ENCODE results near the gene IFT81. TPM values are rescaled to one million over a fixed set of nuclear protein-coding genes. Genes with fewer than 3 reads are reported as not detected.

IFT81 gene
- total and polyA plus RNA-seq, 7 experiments from 2014 or later: 0.66 to 1.3 (median 1.0) TPM

DNA sequence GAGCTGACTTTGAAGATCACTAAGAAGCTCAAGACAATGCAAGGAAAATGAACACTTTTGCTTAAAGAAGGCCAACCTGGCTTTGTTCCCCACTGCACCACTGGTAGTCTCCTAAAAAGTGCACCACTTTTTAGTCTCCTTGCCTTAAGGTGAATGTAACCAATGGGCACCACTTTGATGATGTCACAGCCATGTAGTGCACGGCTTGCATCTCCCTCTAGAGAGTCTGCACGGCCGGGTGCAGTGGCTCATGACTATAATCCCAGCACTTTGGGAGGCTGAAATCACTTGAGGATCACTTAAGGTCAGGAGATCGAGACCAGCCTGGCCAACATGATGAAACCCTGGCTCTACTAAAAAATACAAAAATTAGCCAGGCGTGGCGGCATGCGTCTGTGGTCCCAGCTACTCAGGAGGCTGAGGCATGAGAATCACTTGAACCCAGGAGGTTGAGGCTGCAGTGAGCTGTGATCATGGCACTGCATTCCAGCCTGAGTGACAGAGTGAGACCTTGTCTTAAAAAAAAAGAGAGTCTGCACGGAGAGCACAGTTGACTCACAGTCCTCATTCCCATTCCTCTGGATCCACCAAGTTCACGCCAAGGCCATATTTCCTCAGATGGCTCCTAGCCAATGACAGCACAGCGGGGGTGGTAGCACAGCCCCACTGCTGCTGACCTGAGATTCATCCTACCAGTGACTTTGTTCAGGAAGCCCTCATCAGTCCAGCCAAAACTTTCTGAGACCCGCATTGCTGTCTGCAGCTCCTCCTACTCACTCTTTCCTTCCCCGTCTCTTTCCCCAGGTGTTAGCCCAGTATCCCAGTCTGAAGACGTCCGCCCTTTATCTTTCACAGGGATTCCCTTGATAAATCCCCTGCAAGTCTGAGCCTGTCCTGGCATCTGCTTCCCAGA is 16.5 kb upstream of the IFT81 start:
- Histone ChIP-seq H3K27me3 (ENCODE audit: control insufficient read depth in 2 of 2, insufficient read depth in 2 of 2, low read length in 2 of 2) (no peaks in the 10 kb centered on the region), H3K4me1 (ENCODE audit: control insufficient read depth in 2 of 2, insufficient read depth in 2 of 2, low read length in 2 of 2) (no peaks in the 10 kb centered on the region), H3K27ac (ENCODE audit: low read depth, low read length) (no peak overlapping the region), H3K36me3 (ENCODE audit: control insufficient read depth in 2 of 3, insufficient read depth in 3 of 3, low read length in 3 of 3) (no peaks in the 10 kb centered on the region), H3K4me3 (ENCODE audit: low read length) (no peak overlapping the region), H3K9me3 (ENCODE audit: control insufficient read depth in 2 of 3, low read length in 3 of 3) (no peaks in the 10 kb centered on the region)
- no peak overlapping the region for H3K27ac Mint-ChIP-seq
- peaks cover 0 to 2% (median 0%) of the 10 kb centered on the region in 7 donors for H3K4me1 Mint-ChIP-seq
- ChIA-PET CTCF (no interaction called here), POLR2A (no interaction called here)
- ATAC-seq (no peak), DNase-seq (no peak)
- peaks cover 0 to 11% (median 0%) of the 10 kb centered on the region in 5 donors for H3K27me3 Mint-ChIP-seq
- no peak overlapping the region for H3K4me3 Mint-ChIP-seq
- intact Hi-C loops (cut with micrococcal nuclease): no loop called here
- no peaks in the 10 kb centered on the region for H3K36me3 Mint-ChIP-seq
- no peaks in the 10 kb centered on the region for H3K9me3 Mint-ChIP-seq

DNA sequence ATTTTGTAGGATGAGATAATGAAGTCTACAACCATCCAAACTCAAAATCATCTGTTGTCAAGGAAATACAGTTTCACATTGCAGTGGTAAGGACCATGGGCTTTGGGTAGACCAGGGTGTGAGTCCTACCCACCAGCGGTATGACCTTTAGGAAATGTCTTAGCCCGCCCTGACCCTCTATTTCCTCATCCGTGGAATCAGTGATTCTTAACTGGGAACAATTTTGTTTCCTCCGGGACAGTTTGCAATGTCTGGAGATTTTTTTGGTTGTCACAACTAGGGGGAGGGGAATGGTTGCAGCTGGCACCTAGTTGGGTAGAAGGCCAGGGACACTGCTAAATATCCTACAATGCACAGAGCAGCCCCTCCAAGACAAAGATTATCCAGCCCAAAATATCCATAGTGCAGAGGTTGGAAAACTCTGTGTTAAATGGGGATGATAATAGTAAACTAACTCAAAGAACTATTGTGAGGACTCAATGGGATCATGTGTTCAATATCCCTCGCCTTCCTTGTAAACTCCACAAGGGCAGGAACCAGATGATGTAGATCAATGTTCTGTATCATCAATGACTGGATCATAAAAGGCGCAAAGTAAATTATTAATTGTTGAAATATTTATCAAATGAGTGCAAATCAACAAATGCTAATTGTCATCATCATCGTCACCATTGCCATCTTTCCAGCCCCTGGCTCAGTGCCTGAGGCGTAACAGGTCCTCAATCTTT is 15.7 kb upstream of the IFT81 start:
- H3K9me3 Mint-ChIP-seq: no peaks in the 10 kb centered on the region
- DNase-seq (no peak), ATAC-seq (no peak)
- peaks cover 0 to 2% (median 0%) of the 10 kb centered on the region in 7 donors for H3K4me1 Mint-ChIP-seq
- H3K4me3 Mint-ChIP-seq: no peak overlapping the region
- no peaks in the 10 kb centered on the region for H3K27me3 ChIP-seq (ENCODE audit: control insufficient read depth in 2 of 2, insufficient read depth in 2 of 2, low read length in 2 of 2)
- no peak overlapping the region for H3K27ac Mint-ChIP-seq
- no peaks in the 10 kb centered on the region for H3K36me3 ChIP-seq (ENCODE audit: control insufficient read depth in 2 of 3, insufficient read depth in 3 of 3, low read length in 3 of 3)
- H3K36me3 Mint-ChIP-seq: no peaks in the 10 kb centered on the region
- no peak overlapping the region for H3K27ac ChIP-seq (ENCODE audit: low read depth, low read length)
- intact Hi-C loops (cut with micrococcal nuclease): no loop called here
- H3K9me3 ChIP-seq (ENCODE audit: control insufficient read depth in 2 of 3, low read length in 3 of 3): no peaks in the 10 kb centered on the region
- ChIA-PET CTCF (no interaction called here), POLR2A (interaction anchor here (0.6 kb wide), 1 partner anchor 178 kb away, joined by 3 read pairs; no protein-coding TSS in a partner anchor)
- no peaks in the 10 kb centered on the region for H3K4me1 ChIP-seq (ENCODE audit: control insufficient read depth in 2 of 2, insufficient read depth in 2 of 2, low read length in 2 of 2)
- peaks cover 0 to 11% (median 0%) of the 10 kb centered on the region in 5 donors for H3K27me3 Mint-ChIP-seq
- H3K4me3 ChIP-seq (ENCODE audit: low read length): no peak overlapping the region

DNA sequence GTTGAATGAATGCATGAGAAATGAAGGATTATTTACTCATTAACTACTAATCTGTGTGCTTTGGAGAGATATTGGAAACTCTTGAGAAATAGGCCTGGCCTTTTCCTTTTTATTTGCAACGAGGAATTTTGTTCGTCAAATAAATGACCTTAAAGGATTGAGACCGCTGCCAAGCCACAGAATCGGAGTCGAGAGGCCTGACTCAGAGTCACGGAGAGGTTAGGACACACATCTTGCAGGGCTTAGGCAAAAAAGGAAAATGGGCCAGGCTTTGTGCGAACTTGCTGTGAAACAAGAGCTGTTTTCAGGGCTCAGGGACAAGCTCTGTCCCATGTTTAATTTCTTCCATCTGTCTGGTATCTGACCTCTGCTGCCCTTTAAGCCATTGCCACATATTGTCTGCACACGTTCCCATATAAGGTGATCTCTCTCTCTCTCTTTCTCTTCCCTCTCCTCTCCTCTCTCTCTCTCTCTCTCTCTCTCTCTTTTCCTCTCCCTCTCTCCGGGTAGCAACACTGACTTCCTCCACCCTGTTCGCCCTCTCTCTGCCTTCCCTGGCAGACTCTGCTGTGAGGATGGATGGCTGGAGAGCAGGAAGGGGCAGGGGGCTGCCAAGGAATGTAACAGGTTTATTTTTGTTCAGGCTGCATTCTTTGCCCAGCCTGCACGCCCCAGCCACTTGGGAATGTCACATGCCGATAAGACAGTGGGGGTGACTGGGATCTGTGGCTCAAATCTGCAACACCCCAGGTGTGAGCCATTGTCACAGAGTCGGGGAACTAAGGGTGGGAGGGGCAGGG is 14.9 kb upstream of the IFT81 start:
- Histone ChIP-seq H3K36me3 (ENCODE audit: control insufficient read depth in 2 of 3, insufficient read depth in 3 of 3, low read length in 3 of 3) (no peaks in the 10 kb centered on the region), H3K27ac (ENCODE audit: low read depth, low read length) (no peak overlapping the region), H3K9me3 (ENCODE audit: control insufficient read depth in 2 of 3, low read length in 3 of 3) (no peaks in the 10 kb centered on the region), H3K4me3 (ENCODE audit: low read length) (no peak overlapping the region), H3K4me1 (ENCODE audit: control insufficient read depth in 2 of 2, insufficient read depth in 2 of 2, low read length in 2 of 2) (no peaks in the 10 kb centered on the region), H3K27me3 (ENCODE audit: control insufficient read depth in 2 of 2, insufficient read depth in 2 of 2, low read length in 2 of 2) (no peaks in the 10 kb centered on the region)
- H3K36me3 Mint-ChIP-seq: no peaks in the 10 kb centered on the region
- intact Hi-C loops (cut with micrococcal nuclease): no loop called here
- H3K27me3 Mint-ChIP-seq: peaks cover 0 to 11% (median 0%) of the 10 kb centered on the region in 5 donors
- no peaks in the 10 kb centered on the region for H3K9me3 Mint-ChIP-seq
- H3K4me1 Mint-ChIP-seq: peaks cover 0 to 2% (median 0%) of the 10 kb centered on the region in 7 donors
- no peak overlapping the region for H3K27ac Mint-ChIP-seq
- CTCF ChIA-PET: no interaction called here
- H3K4me3 Mint-ChIP-seq: no peak overlapping the region
- POLR2A ChIA-PET: interaction anchor here (0.6 kb wide), 1 partner anchor 177 kb away, joined by 3 read pairs; no protein-coding TSS in a partner anchor
- DNase-seq (no peak), ATAC-seq (no peak)

DNA sequence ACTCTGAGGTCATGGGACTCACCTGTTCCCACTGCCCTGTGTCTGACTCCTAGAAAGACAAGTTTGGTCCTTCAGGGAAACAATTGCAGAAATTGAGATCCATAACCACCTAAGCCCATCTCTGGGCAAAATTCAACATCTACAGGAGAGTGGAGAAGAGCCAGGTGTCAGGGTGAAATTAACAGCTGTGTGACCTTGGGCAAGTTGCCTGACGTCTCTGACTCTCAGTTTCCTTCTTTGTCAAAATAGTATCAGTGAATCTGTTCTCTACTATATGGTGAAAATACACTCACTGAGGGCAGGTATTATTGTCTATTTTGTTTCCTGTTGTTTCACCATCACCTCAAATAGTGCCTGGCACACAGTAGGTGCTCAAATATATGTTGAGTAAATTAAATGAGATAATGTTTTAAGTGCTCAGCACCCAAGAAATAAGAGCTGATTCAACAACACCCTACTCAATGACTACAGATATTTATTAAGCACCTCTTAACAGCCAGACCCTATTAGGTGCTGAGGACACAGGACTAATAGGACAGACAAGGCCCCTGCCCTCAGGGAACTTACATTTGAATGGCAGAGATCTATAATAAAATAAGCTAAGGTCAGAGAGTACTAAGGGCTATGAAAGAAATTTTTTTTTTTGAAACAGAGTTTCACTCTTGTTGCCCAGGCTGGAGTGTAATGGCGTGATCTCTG is 14.2 kb upstream of the IFT81 start:
- Histone ChIP-seq H3K27me3 (ENCODE audit: control insufficient read depth in 2 of 2, insufficient read depth in 2 of 2, low read length in 2 of 2) (no peaks in the 10 kb centered on the region), H3K4me1 (ENCODE audit: control insufficient read depth in 2 of 2, insufficient read depth in 2 of 2, low read length in 2 of 2) (no peaks in the 10 kb centered on the region), H3K27ac (ENCODE audit: low read depth, low read length) (no peak overlapping the region), H3K36me3 (ENCODE audit: control insufficient read depth in 2 of 3, insufficient read depth in 3 of 3, low read length in 3 of 3) (no peaks in the 10 kb centered on the region), H3K9me3 (ENCODE audit: control insufficient read depth in 2 of 3, low read length in 3 of 3) (no peaks in the 10 kb centered on the region), H3K4me3 (ENCODE audit: low read length) (no peak overlapping the region)
- H3K36me3 Mint-ChIP-seq: no peaks in the 10 kb centered on the region
- peaks cover 0 to 11% (median 0%) of the 10 kb centered on the region in 5 donors for H3K27me3 Mint-ChIP-seq
- peaks cover 0 to 2% (median 0%) of the 10 kb centered on the region in 7 donors for H3K4me1 Mint-ChIP-seq
- H3K27ac Mint-ChIP-seq: no peak overlapping the region
- ChIA-PET CTCF (no interaction called here), POLR2A (no interaction called here)
- no peak for DNase-seq
- intact Hi-C loops (cut with micrococcal nuclease): no loop called here
- no peaks in the 10 kb centered on the region for H3K9me3 Mint-ChIP-seq
- H3K4me3 Mint-ChIP-seq: no peak overlapping the region
- no peak for ATAC-seq

DNA sequence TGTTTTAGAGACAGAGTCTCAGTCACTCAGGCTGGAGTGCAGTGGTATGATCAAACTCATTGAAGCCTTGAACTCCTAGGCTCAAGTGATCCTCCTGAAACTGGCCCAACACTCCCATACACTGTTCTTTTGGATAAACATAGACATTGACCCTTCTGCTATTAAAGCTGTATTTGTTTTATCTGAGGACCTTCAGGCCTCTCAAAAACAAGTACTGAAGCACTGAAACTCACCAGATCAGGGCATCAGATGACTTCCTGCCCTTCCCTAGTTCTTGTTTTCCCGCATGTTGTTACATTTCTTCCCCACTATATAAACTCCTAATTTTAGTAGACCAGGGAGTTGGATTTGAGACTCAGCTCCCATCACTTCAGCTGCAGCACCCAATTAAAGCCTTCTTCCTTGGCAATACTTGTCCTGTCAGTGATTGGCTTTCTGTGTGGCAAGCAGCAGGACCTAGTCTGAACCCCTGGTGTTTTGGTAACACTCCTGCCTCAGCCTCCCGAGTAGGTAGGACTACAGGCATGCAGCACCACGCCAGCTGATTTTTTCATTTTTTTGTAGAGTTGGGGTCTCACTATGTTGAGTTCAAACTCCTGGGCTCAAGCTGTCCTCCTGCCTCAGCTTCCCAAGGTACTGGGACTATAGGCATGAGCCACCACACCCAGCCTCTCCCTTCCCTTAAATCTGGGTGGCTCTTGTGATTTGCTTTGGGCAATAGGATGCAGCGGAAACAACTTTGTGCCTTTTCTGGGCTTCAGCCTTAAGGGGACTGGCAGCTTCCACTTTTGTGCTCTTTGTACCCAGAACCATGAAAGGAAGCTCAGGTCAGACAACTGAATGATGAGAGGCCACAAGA is 12.5 kb upstream of the IFT81 start:
- peaks cover 0 to 2% (median 0%) of the 10 kb centered on the region in 7 donors for H3K4me1 Mint-ChIP-seq
- H3K9me3 Mint-ChIP-seq: no peaks in the 10 kb centered on the region
- Histone ChIP-seq H3K36me3 (ENCODE audit: control insufficient read depth in 2 of 3, insufficient read depth in 3 of 3, low read length in 3 of 3) (no peaks in the 10 kb centered on the region), H3K27me3 (ENCODE audit: control insufficient read depth in 2 of 2, insufficient read depth in 2 of 2, low read length in 2 of 2) (no peaks in the 10 kb centered on the region), H3K9me3 (ENCODE audit: control insufficient read depth in 2 of 3, low read length in 3 of 3) (no peaks in the 10 kb centered on the region), H3K4me1 (ENCODE audit: control insufficient read depth in 2 of 2, insufficient read depth in 2 of 2, low read length in 2 of 2) (no peaks in the 10 kb centered on the region), H3K4me3 (ENCODE audit: low read length) (no peak overlapping the region), H3K27ac (ENCODE audit: low read depth, low read length) (no peak overlapping the region)
- intact Hi-C loops (cut with micrococcal nuclease): no loop called here
- no peak overlapping the region for H3K27ac Mint-ChIP-seq
- peaks cover 0 to 8% (median 0%) of the 10 kb centered on the region in 5 donors for H3K27me3 Mint-ChIP-seq
- DNase-seq (no peak), ATAC-seq (no peak)
- ChIA-PET CTCF (no interaction called here), POLR2A (no interaction called here)
- no peaks in the 10 kb centered on the region for H3K36me3 Mint-ChIP-seq
- H3K4me3 Mint-ChIP-seq: no peak overlapping the region

Measured in naive thymus-derived CD4-positive, alpha-beta T cell (primary cell).